HG02970 (cell line): ENCODE results near the gene THAP9.

ENCODE experiments used
- ATAC-seq: cut with Tn5 transposase; IDR thresholded peaks from one replicate; pipeline ENCODE4 v1.9.1; 2021; ENCODE audit warnings: mild to moderate bottlenecking, moderate library complexity, moderate number of reproducible peaks; ENCODE audit not compliant: unreplicated experiment, low FRiP score

THAP9 gene

GRCh38 chr4:82954212-82954611 lies 53.7 kb downstream of the THAP9 start:
- ATAC-seq: no peak

- no peak for ATAC-seq
Observed at GRCh38 chr4:82957045-82957444, 56.5 kb downstream of the THAP9 start.

- no peak for ATAC-seq
Observed at GRCh38 chr4:82965763-82966162, 65.2 kb downstream of the THAP9 start.

GRCh38 chr4:82968972-82969371 lies 68.4 kb downstream of the THAP9 start:
- no peak for ATAC-seq

GRCh38 chr4:82969414-82969813 lies 68.9 kb downstream of the THAP9 start:
- no peak for ATAC-seq
